ENCODE measurements around the gene ELAVL4.
"Not testable (repeated sequence)": the region's sequence is repeated elsewhere in the genome, so short reads cannot be mapped to it uniquely, and the experiment has no call there.

Gene ELAVL4

DNA sequence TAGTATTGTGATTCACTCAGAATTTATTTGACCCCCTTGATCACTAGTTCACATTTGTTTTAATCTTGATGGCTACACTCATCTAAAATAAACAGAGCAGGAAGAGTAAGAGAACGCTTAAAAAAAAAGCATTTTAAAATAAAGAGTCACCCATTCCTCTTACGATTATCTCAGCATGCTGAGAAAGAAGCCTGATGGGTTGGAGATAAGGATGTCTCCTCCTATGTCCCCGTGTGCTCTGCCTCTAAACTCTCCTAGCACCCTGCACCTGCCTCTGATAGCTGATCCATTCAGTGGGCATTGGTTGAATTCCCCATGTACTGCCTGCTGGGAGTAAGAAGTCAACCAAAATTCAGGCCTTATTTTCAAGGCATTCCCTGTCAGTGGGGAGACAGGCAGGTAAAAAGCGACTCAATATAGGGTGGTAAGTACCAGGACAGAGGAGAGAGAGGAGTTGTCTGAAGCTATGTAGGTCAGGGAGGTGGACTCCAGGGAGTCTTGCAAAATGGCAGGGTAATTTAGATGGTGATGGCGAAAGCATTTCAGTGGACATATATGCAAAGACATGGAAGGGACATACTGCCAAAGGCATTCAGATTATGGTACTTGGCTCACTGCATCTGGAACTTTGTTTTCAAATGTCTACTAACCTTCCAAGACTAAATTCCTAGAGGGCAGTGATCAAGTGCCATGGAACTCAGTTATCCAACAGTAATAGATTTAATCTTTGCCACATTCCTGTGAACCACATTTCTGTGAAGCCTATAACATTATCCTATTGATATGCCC, 18.4 kb downstream of the ELAVL4 start:
- DNase-seq = no peak

DNA sequence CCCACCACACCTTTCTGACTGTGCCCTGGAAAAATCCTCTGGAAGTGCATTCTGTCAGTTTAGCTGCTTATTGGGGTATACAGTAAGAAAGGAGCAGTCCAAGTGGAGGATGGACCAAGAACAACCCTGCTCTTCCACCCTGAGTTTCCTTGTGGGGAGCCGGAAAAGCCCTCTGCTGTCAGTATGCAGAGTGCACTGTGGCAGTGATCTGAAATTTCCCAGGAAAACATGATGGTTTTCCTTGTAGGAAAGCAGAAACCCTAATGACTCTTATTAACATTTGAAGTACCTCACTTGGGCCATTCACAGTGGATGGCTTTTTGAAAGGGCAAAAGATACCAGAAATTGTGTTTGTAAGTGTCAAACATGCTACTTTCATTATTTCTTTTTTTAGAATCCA, 20.5 kb downstream of the ELAVL4 start:
- DNase-seq = no peak

DNA sequence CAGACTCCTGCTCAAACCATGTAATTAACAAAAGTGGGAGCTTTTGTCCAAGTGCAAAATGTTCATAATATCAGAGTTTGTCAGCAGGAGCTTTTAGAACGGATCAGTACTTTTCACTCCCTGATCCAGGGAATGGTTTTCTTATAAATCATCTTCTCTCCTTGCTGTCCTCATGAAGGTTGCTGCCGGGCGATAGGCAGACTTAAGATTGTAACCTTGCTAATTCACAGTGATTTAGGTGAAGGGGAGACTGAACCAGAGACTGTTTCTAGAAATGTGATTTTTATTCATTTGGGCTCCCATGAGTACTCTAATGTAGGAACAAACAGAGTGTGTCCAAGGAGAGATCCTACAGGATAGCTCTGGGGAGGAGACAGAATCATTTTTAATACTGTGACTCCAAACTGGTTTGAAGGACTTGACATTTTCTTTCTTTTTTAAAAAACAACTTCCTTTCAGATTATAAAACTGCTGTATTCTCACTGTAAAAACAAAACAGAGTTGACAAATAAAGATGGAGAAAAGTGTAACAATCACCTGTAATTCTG, 23.7 kb downstream of the ELAVL4 start:
- DNase-seq = no peak

DNA sequence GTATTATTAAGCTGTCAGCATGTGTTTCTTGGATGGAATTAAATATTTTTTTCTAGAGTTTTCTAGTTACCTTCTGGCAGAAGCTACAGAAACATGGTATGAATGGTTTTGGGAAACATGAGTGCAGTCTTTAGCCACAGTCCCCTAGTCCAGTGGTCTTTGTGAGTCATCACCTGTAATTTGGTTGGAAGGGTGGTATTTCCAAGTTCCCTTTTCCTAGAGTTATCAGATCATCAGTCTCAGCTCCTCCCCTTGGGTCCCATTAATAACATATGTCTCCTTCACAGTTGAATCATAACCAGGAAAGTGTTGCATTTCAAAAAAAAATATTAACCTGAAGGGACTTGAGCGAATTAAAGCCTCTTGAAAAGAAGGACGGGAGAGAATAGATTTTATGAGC, 27.0 kb downstream of the ELAVL4 start:
- no peak for DNase-seq

DNA sequence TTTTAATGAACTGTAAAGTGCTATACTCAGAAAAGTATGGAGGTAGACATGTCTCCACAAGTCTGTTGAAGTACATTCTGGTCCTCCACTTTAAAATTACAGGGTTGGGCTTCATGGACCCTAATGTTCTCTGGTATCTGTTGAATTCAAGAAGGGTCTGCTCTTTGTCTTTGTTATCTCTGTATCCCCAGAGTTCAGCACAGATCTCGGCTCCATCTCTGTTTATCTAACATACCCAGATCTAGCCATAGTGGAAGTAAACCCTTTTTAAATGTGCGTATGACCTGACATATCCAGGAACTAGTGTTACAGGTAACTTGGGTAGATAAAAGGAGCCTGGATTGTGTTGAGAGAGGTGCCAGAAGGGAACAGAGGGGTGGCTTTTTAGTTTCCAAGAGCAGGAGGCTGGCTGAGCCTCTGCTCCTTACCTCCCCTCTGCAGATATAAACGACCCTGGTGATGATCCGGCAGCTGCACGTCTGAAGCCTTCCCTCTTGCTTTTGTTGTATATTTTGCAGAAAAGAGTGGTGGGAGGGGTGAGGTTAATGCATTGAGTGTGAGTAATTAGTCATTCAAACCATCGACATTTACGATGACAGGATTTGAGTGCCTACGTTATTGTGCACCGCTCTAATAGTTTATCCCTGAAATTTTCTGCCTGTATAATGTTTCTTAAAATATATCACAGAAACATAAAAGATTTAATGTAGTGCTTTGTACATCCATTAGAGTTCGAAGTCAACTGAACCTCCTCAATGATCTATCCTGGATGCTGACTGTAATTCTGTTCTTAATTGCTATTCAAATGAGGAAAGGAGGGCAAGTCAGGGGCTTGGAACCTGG, 30.8 kb downstream of the ELAVL4 start:
- no peak for DNase-seq

DNA sequence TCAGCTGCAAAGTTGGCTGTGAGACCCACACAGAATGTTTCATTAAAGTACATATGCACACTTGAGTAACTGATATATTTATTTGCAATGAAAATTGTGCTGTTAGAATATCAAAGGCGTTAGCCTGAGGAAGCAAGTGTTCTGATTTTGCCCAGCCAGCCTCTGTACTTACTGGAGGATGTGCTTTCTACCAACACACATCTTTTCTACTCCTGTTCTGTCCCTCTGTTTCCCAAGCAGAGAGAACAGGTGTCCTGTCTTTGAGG, 31.4 kb downstream of the ELAVL4 start:
- no peak for DNase-seq

DNA sequence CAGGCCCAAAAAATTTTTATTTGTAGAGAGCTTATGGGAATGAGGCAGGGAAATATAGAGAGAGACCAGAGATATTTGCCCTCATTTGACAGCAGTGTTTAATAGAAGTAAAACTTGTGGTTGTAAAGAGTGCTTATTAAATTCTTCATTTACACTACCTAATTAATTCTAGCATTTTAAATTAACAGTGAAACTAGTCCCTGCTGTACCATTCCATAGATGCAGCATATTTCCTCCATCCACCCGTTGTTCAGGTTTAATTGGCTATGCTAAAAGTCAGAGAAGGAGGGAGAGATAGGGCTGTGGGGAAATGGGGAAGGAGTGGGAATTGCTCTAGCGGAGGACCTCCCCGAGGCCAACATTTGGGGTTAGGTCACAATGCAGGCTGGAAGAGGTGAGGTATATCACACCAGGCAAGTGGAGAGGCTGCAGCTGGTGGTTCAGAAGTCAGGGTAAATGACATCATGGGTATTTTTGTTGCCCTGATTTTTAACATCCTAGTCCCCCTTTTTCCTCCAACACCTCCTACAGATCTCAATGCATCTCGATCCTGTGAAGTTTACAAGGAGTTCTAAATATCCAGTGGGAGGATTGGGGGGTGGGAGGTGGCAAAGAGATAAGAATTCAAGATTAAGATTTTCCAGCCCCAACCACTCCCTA, 38.6 kb downstream of the ELAVL4 start:
- no peak for DNase-seq

DNA sequence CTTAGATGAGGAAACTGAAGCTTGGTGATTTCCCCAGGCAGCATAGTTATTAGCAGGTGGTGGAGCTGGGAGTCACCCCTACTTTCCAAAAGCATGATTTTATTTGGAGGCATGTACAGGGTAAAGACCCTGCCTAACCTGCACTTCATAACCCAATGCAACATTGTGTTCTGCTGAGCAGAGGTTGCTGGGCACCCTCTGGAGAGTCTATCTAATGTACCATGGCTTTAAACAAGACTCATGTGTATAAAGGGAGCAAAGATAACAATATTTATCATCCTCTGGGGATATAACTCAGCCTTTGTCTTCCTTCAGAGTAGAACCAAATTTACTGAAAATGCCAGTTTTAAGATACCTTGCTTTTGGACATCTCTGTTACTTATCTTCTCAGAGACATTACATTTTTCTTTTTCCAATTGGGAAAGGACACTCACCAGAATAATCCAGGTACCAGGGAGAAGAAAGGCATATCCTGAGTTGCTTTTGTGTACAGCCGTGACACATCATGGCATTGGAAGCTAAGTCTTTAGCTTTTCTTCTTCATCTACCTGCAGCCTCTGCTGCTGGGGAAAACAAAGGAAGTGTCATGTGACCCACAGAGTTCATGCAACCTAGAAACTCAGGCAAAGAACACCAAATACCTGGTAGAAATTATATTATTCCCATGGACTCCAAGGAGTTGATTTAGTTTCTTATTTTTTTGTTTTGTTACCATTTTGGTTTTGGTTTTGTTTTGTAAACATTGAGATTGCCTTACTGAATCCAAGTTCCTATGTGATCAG, 39.6 kb downstream of the ELAVL4 start:
- DNase-seq = no peak

DNA sequence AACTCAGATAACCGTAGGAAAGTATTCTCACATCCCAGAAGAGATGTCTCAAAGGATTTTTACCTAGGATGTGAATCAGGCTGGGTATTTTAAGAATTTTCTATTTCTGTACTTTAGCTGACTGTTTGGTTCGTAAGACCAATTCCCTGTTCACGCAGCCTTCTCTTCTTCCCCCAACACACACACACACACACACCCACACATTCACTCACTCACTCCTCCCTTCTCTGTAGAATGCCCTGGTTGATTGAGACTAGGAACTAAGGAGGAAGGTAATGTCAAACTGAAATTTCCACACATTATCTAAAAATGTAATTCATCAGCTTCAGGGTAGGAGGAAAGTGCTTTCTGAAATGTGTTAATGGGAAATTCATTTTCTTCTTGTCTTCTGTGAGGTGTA, 43.5 kb downstream of the ELAVL4 start:
- DNase-seq = no peak

DNA sequence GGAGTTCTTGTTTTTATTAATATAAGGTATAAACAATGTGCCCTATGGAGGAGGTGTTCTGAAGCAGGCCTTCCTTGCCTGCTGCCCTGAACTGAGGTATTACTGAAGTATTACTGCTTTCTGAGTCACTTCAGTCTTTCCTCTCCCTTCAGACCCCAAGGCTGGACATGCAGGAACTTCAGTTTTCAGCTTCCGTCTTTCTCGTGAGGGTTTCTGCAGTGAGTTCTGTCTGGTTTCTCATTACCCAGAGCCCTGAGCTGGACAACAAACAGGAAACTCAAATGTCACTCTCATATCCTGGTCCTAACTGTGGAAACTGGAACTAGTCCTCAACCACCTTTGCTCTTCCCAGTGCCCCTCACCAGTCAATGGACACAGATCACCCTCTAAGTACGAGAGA, 46.8 kb downstream of the ELAVL4 start:
- DNase-seq = peak; percentile 43

DNA sequence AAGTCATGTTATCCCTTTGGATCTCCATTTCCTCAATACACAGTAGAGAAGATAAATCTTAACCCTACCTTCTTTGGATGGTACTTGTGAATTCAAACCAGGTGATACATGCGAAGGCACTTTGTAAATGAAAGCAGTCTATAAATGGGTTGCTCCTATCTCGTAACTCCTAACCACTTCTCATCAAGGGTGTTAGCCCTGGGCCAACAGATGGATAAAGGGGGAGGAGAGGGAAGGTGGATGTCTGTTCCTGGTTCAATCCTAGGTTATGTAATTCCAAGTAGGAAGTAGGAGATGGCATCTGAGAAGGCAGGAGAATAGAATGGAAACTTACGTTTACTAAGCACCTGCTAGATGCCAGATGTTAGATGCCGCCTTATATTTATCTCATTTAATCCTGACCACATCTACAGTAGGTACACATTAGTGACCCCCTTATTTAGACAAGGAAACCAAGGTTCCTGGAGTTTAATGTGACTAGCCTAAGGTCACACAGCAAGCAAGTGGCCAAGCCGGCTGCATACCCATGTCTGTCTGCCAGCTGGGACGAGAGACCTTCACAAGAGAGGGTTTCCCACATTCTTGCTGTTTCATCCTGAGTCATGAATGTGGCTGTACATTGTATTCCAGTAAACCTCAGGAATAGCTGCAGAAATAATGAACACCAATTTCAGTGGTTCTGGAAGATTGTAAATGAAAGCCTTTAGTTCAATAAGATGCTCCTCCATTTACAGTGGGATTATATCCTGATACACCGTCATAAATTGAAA, 47.7 kb downstream of the ELAVL4 start:
- no peak for DNase-seq

DNA sequence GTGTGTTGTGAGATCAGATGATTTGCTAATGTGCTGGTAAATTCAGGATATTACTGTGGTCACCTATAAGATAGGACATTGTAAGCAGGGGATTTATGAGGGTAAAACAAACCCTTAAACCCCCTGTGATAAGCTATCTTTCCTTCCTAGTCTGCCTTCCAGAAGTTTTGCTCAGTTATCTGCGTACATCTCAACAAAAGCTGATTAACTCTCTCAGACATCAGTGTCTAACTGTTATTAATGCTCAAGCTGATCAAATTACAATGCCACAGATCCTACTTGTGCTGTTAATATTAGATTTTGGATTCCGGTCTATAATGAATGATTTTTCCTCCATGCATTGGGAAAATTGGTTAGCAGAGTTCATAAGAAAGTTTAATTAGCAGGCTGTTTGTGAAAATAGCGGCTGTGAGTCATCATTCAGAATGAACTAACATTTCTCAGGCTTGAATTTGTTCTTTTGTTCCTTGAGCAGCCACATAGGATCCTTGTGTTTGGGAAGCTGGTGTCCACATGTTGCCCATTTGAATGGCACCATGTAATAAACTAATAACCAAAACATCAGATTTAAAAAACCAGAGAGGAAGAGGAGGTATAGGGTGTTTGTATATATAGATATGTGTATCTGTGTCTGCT, 48.7 kb downstream of the ELAVL4 start:
- DNase-seq = no peak

DNA sequence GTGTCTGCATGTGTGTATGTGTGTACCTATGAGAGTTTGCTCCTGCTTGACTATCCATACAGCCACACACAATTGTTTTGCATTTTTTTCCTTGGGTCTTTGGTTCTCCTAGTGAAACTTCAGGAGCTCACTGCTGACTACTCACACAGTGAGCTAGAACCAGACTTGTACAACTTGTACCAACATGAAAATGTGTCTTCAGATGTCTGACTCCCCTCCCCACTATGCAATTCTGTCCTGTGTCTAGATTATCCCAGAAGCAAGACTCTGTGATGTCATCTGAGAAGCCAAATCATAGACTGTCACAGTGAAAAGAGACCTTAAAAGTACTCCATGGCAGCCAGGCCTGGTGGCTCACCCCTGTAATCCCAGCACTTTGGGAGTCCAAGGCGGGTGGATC, 49.7 kb downstream of the ELAVL4 start:
- DNase-seq = no peak

DNA sequence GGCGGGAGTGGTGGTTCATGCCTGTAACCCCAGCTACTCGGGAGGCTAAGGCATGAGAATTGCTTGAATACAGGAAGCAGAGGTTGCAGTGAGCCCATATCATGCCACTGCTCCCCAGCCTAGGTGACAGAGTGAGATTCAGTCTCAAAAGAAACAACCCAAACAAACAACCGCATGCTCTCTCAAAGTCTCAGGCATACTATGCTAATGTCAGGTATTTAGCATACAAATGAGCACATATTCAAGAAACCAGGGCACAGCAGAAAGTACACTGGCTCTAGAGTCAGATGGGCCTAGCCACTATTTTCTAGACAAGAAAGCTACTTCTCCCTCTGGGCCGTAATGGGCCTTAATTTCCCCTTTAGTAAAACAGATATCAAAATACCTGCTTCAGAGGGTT, 55.0 kb downstream of the ELAVL4 start:
- DNase-seq = no peak

DNA sequence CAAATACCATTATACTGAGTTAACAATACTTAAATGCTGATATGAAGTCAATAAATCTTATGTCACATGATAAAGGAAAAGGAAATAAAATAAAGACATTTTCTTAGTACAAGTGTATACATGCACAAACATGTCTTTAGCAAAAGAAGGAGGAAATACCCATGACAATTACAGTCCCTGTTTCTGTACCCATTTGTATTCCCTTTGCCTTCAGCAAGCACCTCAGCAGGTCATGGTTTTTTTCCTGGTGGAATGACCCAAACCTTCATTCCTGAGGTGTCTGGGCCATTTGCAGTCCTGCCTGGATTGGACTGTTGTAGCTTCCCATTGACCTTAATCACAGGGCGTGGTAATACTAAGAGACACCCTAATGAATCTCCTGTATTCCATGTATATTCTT, 57.6 kb downstream of the ELAVL4 start:
- not testable (repeated sequence) for DNase-seq

DNA sequence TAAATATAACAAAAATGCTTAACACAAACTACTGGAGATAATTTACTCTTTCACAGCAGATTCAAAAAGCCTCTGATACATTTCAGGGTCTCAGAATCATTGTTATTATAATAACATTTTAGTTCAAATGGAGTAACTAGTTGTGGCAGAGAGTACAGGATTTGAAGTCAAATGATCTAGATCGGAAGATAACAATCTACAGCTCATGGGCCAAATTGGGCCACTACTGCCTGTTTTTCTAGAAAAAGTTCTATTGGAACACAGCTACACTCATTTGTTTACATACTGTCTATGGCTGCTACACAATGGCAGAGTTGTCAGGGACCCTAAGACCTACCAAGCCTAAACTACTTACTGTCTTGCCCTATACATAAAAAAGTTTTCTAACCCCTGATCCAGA, 63.6 kb downstream of the ELAVL4 start:
- DNase-seq = no peak

DNA sequence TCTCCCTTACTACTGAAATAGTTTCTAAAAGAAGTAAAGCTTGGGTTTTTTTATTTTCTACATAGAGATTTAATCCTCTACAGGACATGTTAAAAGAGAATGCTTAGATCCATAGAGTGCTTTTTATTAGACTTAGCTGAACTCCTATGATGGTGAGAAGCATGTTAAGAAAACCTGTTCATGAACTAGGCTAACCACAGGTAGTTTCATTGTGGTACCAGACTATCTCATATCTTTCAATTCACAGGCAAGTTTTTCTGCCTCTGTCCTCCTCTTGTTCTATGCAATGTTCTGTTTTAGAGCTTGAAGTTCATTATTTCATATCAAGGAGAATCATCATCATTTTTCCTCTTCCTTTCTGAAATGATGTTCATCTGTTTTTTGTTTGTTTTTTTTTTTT, 65.4 kb downstream of the ELAVL4 start:
- no peak for DNase-seq

DNA sequence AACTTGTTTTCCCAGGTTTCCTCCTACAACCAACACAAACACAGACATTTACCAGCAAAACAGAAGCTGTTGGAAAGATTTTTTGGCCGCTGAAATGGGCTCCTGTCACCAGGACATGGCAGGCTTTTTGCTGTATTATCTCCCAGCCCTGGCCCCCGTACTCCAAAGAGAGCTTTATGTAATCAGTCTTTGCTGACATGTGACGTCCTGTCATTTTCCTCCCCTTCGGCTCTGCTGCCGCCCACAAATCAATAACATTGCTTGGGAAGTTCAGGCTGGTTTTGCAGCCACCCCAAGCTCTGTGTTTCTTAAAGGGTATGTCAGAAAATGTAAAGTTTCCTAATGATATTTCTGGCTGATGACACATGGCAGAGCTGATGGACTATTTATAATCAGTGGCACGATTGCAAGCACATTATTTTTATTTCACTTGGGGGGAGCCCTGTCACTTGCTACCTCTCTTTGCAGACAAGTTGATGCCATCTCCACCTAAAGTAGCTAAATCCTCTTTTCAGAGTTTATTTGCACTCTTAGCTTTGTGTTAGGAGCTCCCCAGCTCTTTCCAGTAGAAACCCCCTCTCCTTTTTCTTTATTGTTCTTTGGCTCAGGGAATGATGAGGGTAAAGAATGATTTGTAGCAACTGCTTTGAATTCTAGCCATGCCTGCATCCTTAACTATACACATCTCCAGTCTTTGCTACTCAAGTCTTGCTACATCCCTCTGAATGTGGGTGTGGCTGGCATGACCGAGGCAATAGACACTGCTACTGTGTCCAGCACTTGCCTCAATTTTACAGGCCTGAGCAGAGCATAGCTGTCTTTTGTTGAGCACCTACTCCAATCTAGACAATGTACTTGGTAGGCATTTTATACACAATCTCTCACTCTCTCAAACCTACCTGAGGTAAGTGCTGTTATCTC, 67.3 kb downstream of the ELAVL4 start:
- DNase-seq = no peak

DNA sequence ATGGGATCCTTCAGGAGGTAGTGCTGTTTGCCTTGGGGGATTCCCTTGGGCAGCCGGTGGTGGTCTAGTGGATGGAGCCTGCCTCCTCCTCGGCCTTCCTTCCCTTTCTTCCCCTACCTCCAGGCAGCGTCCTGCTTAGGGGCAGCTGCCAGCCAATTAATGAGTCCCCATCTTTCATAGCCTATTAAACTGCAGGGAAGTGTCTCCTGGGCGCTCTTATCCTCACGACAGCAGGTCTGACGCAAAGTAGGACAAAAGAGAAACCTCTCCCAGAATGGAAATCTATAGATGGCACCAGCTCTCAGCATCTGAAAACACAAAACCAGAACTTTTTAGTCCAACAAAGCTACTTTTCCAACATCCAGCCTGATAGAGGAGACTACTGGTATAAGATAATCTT, 69.3 kb downstream of the ELAVL4 start:
- no peak for DNase-seq

DNA sequence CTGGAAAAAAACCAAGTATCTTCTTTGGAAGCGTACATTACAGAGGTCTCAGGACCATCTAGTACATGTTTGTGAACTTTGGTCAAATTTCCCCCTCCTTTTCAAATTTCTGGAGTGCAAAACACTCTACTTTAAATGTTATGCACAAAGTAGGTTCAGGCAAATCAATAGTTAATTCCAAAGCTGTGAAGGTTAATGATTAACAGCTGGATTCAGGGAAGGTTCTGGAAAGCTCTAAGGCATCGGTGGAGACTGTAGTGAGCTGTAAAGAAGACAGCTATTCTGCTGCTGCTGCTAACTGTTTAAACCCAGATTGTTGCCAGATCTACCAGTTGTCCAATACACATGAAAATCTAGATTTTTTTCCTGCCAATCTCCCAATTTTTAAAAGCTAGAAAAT, 70.9 kb downstream of the ELAVL4 start:
- DNase-seq = no peak

DNA sequence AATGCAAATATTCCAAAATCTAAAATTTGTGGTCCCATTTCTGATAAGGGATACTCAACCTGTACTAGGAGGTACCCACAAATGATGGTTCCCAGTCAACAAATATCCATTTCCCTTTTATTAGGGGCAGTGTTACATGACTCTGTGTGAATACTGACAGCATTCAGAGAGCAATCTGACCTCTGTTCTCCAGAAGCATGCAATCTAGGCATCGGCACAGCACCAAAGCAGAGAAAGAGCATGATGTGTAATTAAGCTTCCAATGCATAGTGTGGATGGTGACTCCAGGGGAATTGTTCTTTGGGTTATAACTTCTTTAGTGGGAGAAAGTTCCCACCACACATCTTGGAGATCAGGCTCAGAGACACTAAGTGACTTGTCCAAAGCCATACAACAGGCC, 71.6 kb downstream of the ELAVL4 start:
- DNase-seq = no peak

All from inflammatory macrophage treated with lipopolysaccharide for 4 hours (primary cell).